ENCODE measurements around the gene RPS8. TPM values are rescaled to one million over a fixed set of nuclear protein-coding genes. Genes with fewer than 3 reads are reported as not detected.

RPS8 gene
- total RNA-seq, 1 donor from 2014 or later, result 1,756 TPM

DNA sequence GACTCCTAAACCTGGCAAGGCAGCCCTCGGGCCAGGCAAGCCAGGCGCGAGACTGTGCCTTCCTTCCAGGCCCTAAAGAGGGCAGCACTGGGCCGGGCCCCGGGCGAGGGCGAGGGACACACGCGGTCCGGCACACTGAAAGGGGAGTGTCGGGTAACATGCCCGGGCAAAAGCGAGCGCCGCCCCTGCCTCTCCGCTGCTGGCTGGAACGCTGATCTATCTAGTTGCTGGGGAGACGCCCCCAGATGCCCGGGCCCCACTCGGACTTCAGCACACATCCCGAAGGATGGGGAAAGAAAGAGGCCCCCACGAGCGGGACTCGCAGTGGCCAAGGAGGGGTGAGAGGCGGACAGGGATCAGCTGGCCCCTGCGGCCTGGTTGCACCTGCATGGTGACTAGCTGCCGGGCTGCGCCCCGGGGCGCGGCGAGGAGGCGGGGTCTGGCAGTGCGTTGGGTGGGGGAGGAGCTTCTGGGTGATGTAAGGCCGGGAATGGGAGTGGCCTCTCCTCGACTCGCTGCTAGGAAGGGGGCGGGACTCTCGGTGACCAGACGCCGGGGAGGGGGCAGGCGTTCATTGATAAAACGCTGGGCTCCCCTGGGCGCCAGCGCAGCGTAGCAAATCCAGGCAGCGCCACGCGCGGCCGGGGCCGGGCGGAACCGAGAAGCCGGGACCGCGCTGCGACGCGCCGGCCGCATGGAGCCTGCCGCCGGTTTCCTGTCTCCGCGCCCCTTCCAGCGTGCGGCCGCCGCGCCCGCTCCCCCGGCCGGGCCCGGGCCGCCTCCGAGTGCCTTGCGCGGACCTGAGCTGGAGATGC, 24.6 kb downstream of the RPS8 start, which contains the start of gene PLK3:
Gene PLK3, plus strand, starts transcription at position 608 of the 815 bp plus-strand sequence. Its CDS starts 87 bp downstream, at position 695.
- Mint-ChIP-seq H3K27ac (ENCODE audit: unreplicated experiment) (peak within 1 kb of the TSS; percentile 98), H3K27me3 (ENCODE audit: unreplicated experiment) (no peaks in the 10 kb centered on the region), H3K4me3 (ENCODE audit: unreplicated experiment) (peak within 1 kb of the TSS; percentile 96), H3K36me3 (ENCODE audit: unreplicated experiment) (peaks cover 19% of the 10 kb centered on the region), H3K9me3 (ENCODE audit: unreplicated experiment) (no peaks in the 10 kb centered on the region), H3K4me1 (ENCODE audit: unreplicated experiment) (peaks cover 26% of the 10 kb centered on the region)
- DNase-seq (ENCODE audit: extremely low spot score, unreplicated experiment), result peak; percentile 99
- TF ChIP-seq, protein P1, sequence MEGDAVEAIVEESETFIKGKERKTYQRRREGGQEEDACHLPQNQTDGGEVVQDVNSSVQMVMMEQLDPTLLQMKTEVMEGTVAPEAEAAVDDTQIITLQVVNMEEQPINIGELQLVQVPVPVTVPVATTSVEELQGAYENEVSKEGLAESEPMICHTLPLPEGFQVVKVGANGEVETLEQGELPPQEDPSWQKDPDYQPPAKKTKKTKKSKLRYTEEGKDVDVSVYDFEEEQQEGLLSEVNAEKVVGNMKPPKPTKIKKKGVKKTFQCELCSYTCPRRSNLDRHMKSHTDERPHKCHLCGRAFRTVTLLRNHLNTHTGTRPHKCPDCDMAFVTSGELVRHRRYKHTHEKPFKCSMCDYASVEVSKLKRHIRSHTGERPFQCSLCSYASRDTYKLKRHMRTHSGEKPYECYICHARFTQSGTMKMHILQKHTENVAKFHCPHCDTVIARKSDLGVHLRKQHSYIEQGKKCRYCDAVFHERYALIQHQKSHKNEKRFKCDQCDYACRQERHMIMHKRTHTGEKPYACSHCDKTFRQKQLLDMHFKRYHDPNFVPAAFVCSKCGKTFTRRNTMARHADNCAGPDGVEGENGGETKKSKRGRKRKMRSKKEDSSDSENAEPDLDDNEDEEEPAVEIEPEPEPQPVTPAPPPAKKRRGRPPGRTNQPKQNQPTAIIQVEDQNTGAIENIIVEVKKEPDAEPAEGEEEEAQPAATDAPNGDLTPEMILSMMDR (IDR thresholded peaks at IDR 0.05), result peak; percentile 94

DNA sequence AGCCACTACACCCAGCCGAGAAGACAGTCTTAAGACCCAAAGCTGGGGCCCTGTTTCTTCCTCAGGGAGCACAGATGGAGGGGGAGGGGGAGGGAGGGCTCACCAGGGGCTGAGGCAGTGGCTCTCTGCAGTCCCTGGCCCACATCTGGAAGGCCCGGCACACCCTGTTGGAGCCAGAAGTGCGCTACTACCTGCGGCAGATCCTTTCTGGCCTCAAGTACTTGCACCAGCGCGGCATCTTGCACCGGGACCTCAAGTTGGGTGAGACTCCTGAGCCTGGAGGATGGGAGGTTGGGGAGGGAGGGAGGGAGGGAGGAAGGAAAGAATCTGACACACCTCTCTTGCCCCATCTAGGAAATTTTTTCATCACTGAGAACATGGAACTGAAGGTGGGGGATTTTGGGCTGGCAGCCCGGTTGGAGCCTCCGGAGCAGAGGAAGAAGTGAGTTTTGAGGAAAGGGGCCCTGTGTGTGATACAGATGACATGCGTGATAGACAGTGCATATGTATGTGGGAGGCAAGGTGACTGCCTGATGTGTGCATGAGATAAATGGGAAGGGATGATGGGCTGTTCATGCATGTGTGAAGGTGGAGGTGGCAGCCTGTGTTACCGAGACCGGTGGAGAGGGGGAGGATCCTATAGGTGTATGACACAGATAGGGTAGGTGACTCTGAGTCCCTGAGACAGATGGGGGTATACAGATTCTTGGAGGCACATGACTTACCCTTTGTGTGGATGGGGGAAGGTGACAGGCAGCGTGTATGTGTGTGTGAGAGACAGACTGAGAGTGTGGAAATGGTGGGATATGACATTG, 26.4 kb downstream of the RPS8 start:
- H3K4me1 Mint-ChIP-seq (ENCODE audit: unreplicated experiment), result peaks cover 33% of the 10 kb centered on the region
- no peaks in the 10 kb centered on the region for H3K9me3 Mint-ChIP-seq (ENCODE audit: unreplicated experiment)
- peak overlapping the region; percentile 87 for H3K27ac Mint-ChIP-seq (ENCODE audit: unreplicated experiment)
- TF ChIP-seq, protein P1 (IDR thresholded peaks at IDR 0.05), result no peak
- peaks cover 22% of the 10 kb centered on the region for H3K36me3 Mint-ChIP-seq (ENCODE audit: unreplicated experiment)
- no peak for DNase-seq (ENCODE audit: extremely low spot score, unreplicated experiment)
- no peaks in the 10 kb centered on the region for H3K27me3 Mint-ChIP-seq (ENCODE audit: unreplicated experiment)
- peak overlapping the region; percentile 96 for H3K4me3 Mint-ChIP-seq (ENCODE audit: unreplicated experiment)

DNA sequence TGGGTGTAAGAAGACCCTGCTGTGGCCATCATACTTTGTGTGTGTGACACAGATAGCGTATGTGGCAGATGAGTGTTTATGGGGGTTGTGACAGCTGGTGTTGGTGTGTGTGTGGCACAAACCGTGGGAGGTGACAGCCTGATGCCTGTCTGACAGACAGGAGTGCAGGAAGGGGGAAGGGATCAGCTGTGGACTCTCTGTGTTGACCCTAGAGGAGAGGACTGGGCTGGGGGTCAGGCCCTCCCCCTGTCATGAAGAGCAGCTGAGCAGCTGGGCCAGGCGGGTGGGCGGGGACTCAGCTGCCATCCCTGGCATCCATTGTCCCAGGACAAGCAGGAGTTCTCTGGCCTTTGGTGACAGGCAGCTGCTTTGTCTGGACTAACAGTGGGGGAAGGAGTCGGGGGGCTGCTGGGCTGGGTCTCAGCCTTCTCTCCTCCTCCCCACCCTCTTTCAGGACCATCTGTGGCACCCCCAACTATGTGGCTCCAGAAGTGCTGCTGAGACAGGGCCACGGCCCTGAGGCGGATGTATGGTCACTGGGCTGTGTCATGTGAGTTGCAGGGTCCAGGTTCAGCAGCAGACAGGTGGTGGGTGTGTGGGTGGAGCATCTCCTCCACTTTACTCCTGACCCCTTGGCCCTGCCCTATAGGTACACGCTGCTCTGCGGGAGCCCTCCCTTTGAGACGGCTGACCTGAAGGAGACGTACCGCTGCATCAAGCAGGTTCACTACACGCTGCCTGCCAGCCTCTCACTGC, 27.1 kb downstream of the RPS8 start:
- Mint-ChIP-seq H3K9me3 (ENCODE audit: unreplicated experiment) (no peaks in the 10 kb centered on the region), H3K36me3 (ENCODE audit: unreplicated experiment) (peaks cover 24% of the 10 kb centered on the region), H3K27me3 (ENCODE audit: unreplicated experiment) (no peaks in the 10 kb centered on the region), H3K4me1 (ENCODE audit: unreplicated experiment) (peaks cover 41% of the 10 kb centered on the region), H3K27ac (ENCODE audit: unreplicated experiment) (peak overlapping the region; percentile 76), H3K4me3 (ENCODE audit: unreplicated experiment) (peak overlapping the region; percentile 96)
- no peak for DNase-seq (ENCODE audit: extremely low spot score, unreplicated experiment)
- TF ChIP-seq, protein P1 (IDR thresholded peaks at IDR 0.05), result no peak

DNA sequence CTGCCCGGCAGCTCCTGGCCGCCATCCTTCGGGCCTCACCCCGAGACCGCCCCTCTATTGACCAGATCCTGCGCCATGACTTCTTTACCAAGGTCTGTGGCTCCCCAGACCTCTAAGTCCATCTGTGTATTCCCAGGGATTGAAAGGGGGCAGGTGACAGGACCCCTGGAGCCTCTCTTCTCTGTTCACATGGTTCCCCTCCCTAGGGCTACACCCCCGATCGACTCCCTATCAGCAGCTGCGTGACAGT, 27.6 kb downstream of the RPS8 start:
- Mint-ChIP-seq H3K4me1 (ENCODE audit: unreplicated experiment) (peaks cover 46% of the 10 kb centered on the region), H3K27me3 (ENCODE audit: unreplicated experiment) (no peaks in the 10 kb centered on the region)

More for the DNA sequence above, 27.6 kb downstream of the RPS8 start:
- no peak for DNase-seq (ENCODE audit: extremely low spot score, unreplicated experiment)
- Mint-ChIP-seq H3K36me3 (ENCODE audit: unreplicated experiment) (peaks cover 24% of the 10 kb centered on the region), H3K27ac (ENCODE audit: unreplicated experiment) (peak overlapping the region; percentile 76), H3K4me3 (ENCODE audit: unreplicated experiment) (peak overlapping the region; percentile 96), H3K9me3 (ENCODE audit: unreplicated experiment) (no peaks in the 10 kb centered on the region)
- TF ChIP-seq, protein P1 (IDR thresholded peaks at IDR 0.05), result no peak
